H1 (cell line): ENCODE results near the gene STAC. TPM values are rescaled to one million over a fixed set of nuclear protein-coding genes. Genes with fewer than 3 reads are reported as not detected.

Experiments
- CTCF ChIA-PET: fragments of 300-600 bp; sonication (Branson Sonifier 250); formaldehyde crosslinking; loops from one replicate; lab custom pipeline; 2021; ENCODE audit not compliant: partially characterized antibody; lab: Charles Lee
- POLR2A ChIA-PET: fragments of 300-600 bp; sonication (Branson Sonifier 250); formaldehyde crosslinking; loops from one replicate; lab custom pipeline; 2021; ENCODE audit warnings: inconsistent platforms; ENCODE audit not compliant: partially characterized antibody; lab: Charles Lee
- DNase-seq, 2 experiments: peaks; one replicate each; pipeline versions ENCODE4 v3.0.0 to v3.0.0-alpha.2; 2010 to 2022; ENCODE audit warnings: low spot score in 2 of 2, low read depth in 1 of 2, mixed read lengths in 1 of 2
- FAIRE-seq: peaks from 2 replicates; lab custom pipeline; 2011; peaks lifted over from hg19 to GRCh38; lab: Jason Lieb, UNC
- H2AFZ ChIP-seq: 2 replicates; pipeline ENCODE4 v1.8.1; 2012; ENCODE audit warnings: low read length, inconsistent platforms
- H2AK5ac ChIP-seq: 2 replicates; pipeline ENCODE4 v1.6.1; 2013; ENCODE audit warnings: low read depth, low read length
- H2BK120ac ChIP-seq: replicated peaks from 2 replicates; pipeline ENCODE3; 2013; ENCODE audit warnings: low read depth, low read length, inconsistent platforms
- H2BK12ac ChIP-seq: 2 replicates; pipeline ENCODE4 v1.6.1; 2013; ENCODE audit warnings: low read depth, low read length
- H2BK15ac ChIP-seq: 2 replicates; pipeline ENCODE4 v1.6.1; 2013; ENCODE audit warnings: low read length
- H2BK20ac ChIP-seq: 2 replicates; pipeline ENCODE4 v1.6.1; 2013; ENCODE audit warnings: low read length
- H2BK5ac ChIP-seq: 2 replicates; pipeline ENCODE4 v1.6.1; 2013; ENCODE audit warnings: low read depth, low read length
- H3K14ac ChIP-seq: 2 replicates; pipeline ENCODE4 v1.6.1; 2013; ENCODE audit warnings: inconsistent platforms; ENCODE audit not compliant: insufficient read length
- H3K18ac ChIP-seq: 2 replicates; pipeline ENCODE4 v1.6.1; 2013; ENCODE audit warnings: low read length; ENCODE audit errors: extremely low read depth
- H3K23ac ChIP-seq: 2 replicates; pipeline ENCODE4 v1.6.1; 2013; ENCODE audit warnings: inconsistent platforms; ENCODE audit not compliant: insufficient read length
- H3K23me2 ChIP-seq: 2 replicates; pipeline ENCODE4 v1.6.1; 2013; ENCODE audit warnings: low read depth, low read length
- H3K27ac ChIP-seq: 2 replicates; pipeline ENCODE4 v1.6.1; 2011; ENCODE audit warnings: low read depth, low read length, inconsistent platforms
- H3K27me3 ChIP-seq, 4 experiments: replicated peaks in 1 of 4; 1 replicate in 1 of 4; 2 replicates in 3 of 4; pipeline versions ENCODE4 v1.6.1 to v1.8.1; 2011 to 2013; ENCODE audit warnings: low read length in 3 of 4, mild to moderate bottlenecking in 3 of 4, inconsistent platforms in 2 of 4, mixed read lengths in 2 of 4, moderate library complexity in 1 of 4; ENCODE audit not compliant: control insufficient read depth in 3 of 4, insufficient read depth in 3 of 4; ENCODE audit errors: extremely low read depth in 1 of 4
- H3K36me3 ChIP-seq, 4 experiments: 2 replicates each; pipeline versions ENCODE4 v1.6.1 to v1.8.1; 2011 to 2013; ENCODE audit warnings: mild to moderate bottlenecking in 4 of 4, low read length in 3 of 4, moderate library complexity in 2 of 4, control low read depth in 1 of 4, inconsistent platforms in 1 of 4; ENCODE audit not compliant: insufficient read depth in 4 of 4, control insufficient read depth in 2 of 4
- H3K4ac ChIP-seq: replicated peaks from 2 replicates; pipeline ENCODE3; 2013; ENCODE audit warnings: low read length, low read depth, mixed read lengths, inconsistent platforms; ENCODE audit not compliant: insufficient read length
- H3K4me1 ChIP-seq, 4 experiments: replicated peaks in 1 of 4; 1 replicate in 1 of 4; 2 replicates in 3 of 4; pipeline versions ENCODE4 v1.6.1 to v1.8.1; 2011 to 2013; ENCODE audit warnings: low read length in 3 of 4, inconsistent platforms in 2 of 4, mixed read lengths in 1 of 4; ENCODE audit not compliant: insufficient read depth in 4 of 4, control insufficient read depth in 3 of 4
- H3K4me2 ChIP-seq, 2 experiments: 2 replicates each; pipeline versions ENCODE4 v1.6.1 to v1.8.1; 2011 to 2013; ENCODE audit warnings: low read depth in 2 of 2, low read length in 2 of 2, control low read depth in 1 of 2, inconsistent platforms in 1 of 2, mild to moderate bottlenecking in 1 of 2; ENCODE audit not compliant: insufficient read depth in 1 of 2
- H3K4me3 ChIP-seq, 4 experiments: fragments of 200-600, 300-600 bp in 1 of 4; sonication (generic), shearing (Covaris generic), sonication (Bioruptor Twin) in 1 of 4; 2 replicates each; pipeline versions ENCODE4 v1.5.1 to v1.8.1; 2011 to 2016; ENCODE audit warnings: low read length in 4 of 4, low read depth in 3 of 4, control low read depth in 2 of 4, inconsistent platforms in 2 of 4, mild to moderate bottlenecking in 2 of 4, mixed read lengths in 1 of 4, moderate library complexity in 1 of 4; ENCODE audit not compliant: insufficient read depth in 2 of 4; ENCODE audit errors: extremely low read depth in 1 of 4
- H3K56ac ChIP-seq: replicated peaks from 2 replicates; pipeline ENCODE3; 2013; ENCODE audit warnings: low read depth, mild to moderate bottlenecking, mixed read lengths, low read length, inconsistent platforms; ENCODE audit not compliant: insufficient read length
- H3K79me1 ChIP-seq: 2 replicates; pipeline ENCODE4 v1.6.1; 2013; ENCODE audit warnings: low read depth, low read length, control low read depth
- H3K79me2 ChIP-seq, 2 experiments: 2 replicates each; pipeline versions ENCODE4 v1.6.1 to v1.8.1; 2012 to 2013; ENCODE audit warnings: low read length in 2 of 2, mild to moderate bottlenecking in 2 of 2, inconsistent platforms in 1 of 2; ENCODE audit not compliant: insufficient read depth in 2 of 2, control insufficient read depth in 1 of 2
- H3K9ac ChIP-seq, 4 experiments: replicated peaks in 1 of 4; 1 replicate in 1 of 4; 2 replicates in 3 of 4; pipeline versions ENCODE4 v1.6.1 to v1.8.1; 2011 to 2013; ENCODE audit warnings: low read depth in 3 of 4, low read length in 3 of 4, control low read depth in 2 of 4, mild to moderate bottlenecking in 2 of 4, moderate library complexity in 2 of 4, inconsistent platforms in 1 of 4; ENCODE audit errors: extremely low read depth in 1 of 4
- H3K9me3 ChIP-seq, 2 experiments: 2 replicates each; pipeline versions ENCODE4 v1.6.1 to v1.8.1; 2012 to 2013; ENCODE audit warnings: mild to moderate bottlenecking in 2 of 2, moderate library complexity in 2 of 2, control low read depth in 1 of 2, inconsistent platforms in 1 of 2, low read depth in 1 of 2, low read length in 1 of 2, mixed read lengths in 1 of 2; ENCODE audit not compliant: insufficient read depth in 2 of 2
- H4K20me1 ChIP-seq, 2 experiments: replicated peaks in 1 of 2; 2 replicates each; pipeline versions ENCODE3 to v1.8.1; 2011 to 2013; ENCODE audit warnings: inconsistent platforms in 2 of 2, low read length in 2 of 2, mild to moderate bottlenecking in 1 of 2; ENCODE audit not compliant: insufficient read depth in 2 of 2, control insufficient read depth in 1 of 2
- H4K5ac ChIP-seq: 2 replicates; pipeline ENCODE4 v1.6.1; 2013; ENCODE audit warnings: low read length, low read depth, mixed read lengths, inconsistent platforms; ENCODE audit not compliant: insufficient read length
- H4K8ac ChIP-seq: 2 replicates; pipeline ENCODE4 v1.8.0; 2013; ENCODE audit warnings: mild to moderate bottlenecking, moderate library complexity, low read length, inconsistent platforms; ENCODE audit not compliant: insufficient read depth; ENCODE audit errors: extremely low read depth
- H4K91ac ChIP-seq: replicated peaks from 2 replicates; pipeline ENCODE3; 2013; ENCODE audit warnings: low read length, mixed read lengths, inconsistent platforms; ENCODE audit not compliant: insufficient read length
- HDAC2 ChIP-seq, 2 experiments: fragments of 300-600 bp in 1 of 2; sonication (generic) in 1 of 2; IDR thresholded peaks; 2 replicates each; pipeline ENCODE4 v1.6.1; 2011 to 2012; ENCODE audit warnings: low read depth in 2 of 2, low read length in 2 of 2, mild to moderate bottlenecking in 2 of 2, moderate library complexity in 2 of 2, borderline replicate concordance in 1 of 2, inconsistent platforms in 1 of 2
- KDM1A ChIP-seq: fragments of 200-600, 300-600 bp; sonication (generic); IDR thresholded peaks from 2 replicates; pipeline ENCODE4 v1.7.1; 2016; ENCODE audit warnings: mild to moderate bottlenecking, low read length, borderline replicate concordance
- SIN3A ChIP-seq, 2 experiments: IDR thresholded peaks in 1 of 2; conservative IDR thresholded peaks in 1 of 2; 2 replicates each; pipeline ENCODE4 v1.6.1; 2011 to 2012; ENCODE audit warnings: low read length in 2 of 2, improper control_type of control experiment in 1 of 2, low read depth in 1 of 2, mild to moderate bottlenecking in 1 of 2
- polyA plus RNA-seq, 7 experiments: library from polyadenylated mRNA; depleted of rRNA in 3 of 7; stranded (reverse) in 5 of 7; unstranded in 2 of 7; fragments of >200 nt in 5 of 7; fragments of 200-250 nt in 2 of 7; gene quantifications; 1 replicate in 5 of 7; 2 replicates in 1 of 7; 4 replicates in 1 of 7; pipeline versions ENCODE4 v1.2.1 to v1.2.3, GENCODE V29; 2011 to 2013; ENCODE audit warnings: missing spikeins in 2 of 7, mixed read lengths in 2 of 7
- total RNA-seq: library from RNA; stranded (reverse); fragmentation: NEBNext Ultra II Directional; extraction: Animal tissue kit (Norgen Biotek cat#: 25700); gene quantifications from 2 replicates; pipeline ENCODE4 v1.2.1, GENCODE V29; 2021

STAC gene
- total and polyA plus RNA-seq, 2 of the 8 experiments (the other 6 are each of a cell fraction or from before 2014, with no cell fraction given): 8.0 to 18.1 TPM

- Histone ChIP-seq H3K4me2 (no peak overlapping the region), H2BK20ac (no peak overlapping the region), H3K79me2 (no peaks in the 10 kb centered on the region), H4K5ac (no peak overlapping the region), H3K36me3 (no peaks in the 10 kb centered on the region), H3K23ac (no peak overlapping the region), H2AFZ (no peak overlapping the region), H4K91ac (no peak overlapping the region), H4K20me1 (no peaks in the 10 kb centered on the region), H2AK5ac (no peak overlapping the region), H3K9ac (no peak overlapping the region), H3K23me2 (no peaks in the 10 kb centered on the region), H3K4ac (no peak overlapping the region), H4K8ac (no peak overlapping the region), H2BK120ac (no peak overlapping the region), H2BK15ac (no peak overlapping the region), H2BK12ac (no peak overlapping the region), H3K4me1 (no peaks in the 10 kb centered on the region), H3K56ac (no peak overlapping the region), H3K18ac (no peak overlapping the region), H3K14ac (no peak overlapping the region), H2BK5ac (no peak overlapping the region), H3K27ac (no peak overlapping the region), H3K79me1 (no peaks in the 10 kb centered on the region), H3K4me3 (no peak overlapping the region), H3K27me3 (no peaks in the 10 kb centered on the region), H3K9me3 (no peaks in the 10 kb centered on the region)
- DNase-seq: no peak
- POLR2A ChIA-PET: no interaction called here
- no peak for FAIRE-seq
- CTCF ChIA-PET: interaction anchor here (0.7 to 1.4 kb wide), 3 partner anchors 9 to 26 kb away, joined by 3 to 6 read pairs (median 4); no protein-coding TSS in a partner anchor
- TF ChIP-seq KDM1A: no peak
- TF ChIP-seq SIN3A (conservative IDR thresholded peaks at IDR 0.05 in 1 of 2, IDR thresholded peaks at IDR 0.05 in 1 of 2; ENCODE audit: low read depth in 1 of 2, low read length in 2 of 2): no peak
- no peak for TF ChIP-seq HDAC2 (IDR thresholded peaks at IDR 0.05; ENCODE audit: borderline replicate concordance in 1 of 2, low read depth in 2 of 2, low read length in 2 of 2)
Observed at GRCh38 chr3:36372534-36372935, 7.8 kb upstream of the STAC start.
